K562 (cell line): ENCODE measurements around the gene IQCN. TPM values are rescaled to one million over a fixed set of nuclear protein-coding genes. Genes with fewer than 3 reads are reported as not detected.

Source experiments
- BRCA1 ChIP-seq, 2 experiments: fragments of 450-650 bp in 1 of 2; sonication (generic) in 1 of 2; formaldehyde crosslinking in 1 of 2; IDR thresholded peaks; 2 replicates each; pipeline versions ENCODE4 v1.5.0 to v1.6.1; 2017 to 2020; ENCODE audit warnings: mild to moderate bottlenecking in 1 of 2, missing genetic modification reagents in 1 of 2
- EGR1 ChIP-seq: fragments of 450-650 bp; conservative IDR thresholded peaks from 2 replicates; pipeline ENCODE4 v1.6.1; 2017; ENCODE audit warnings: mild to moderate bottlenecking
- GATAD2A ChIP-seq: fragments of 450-650 bp; IDR thresholded peaks from 2 replicates; pipeline ENCODE4 v1.6.1; 2017
- HMBOX1 ChIP-seq: sonication (generic); IDR thresholded peaks from 2 replicates; pipeline ENCODE4 v1.6.1; 2016
- HNRNPH1 ChIP-seq: fragments of 200-400 bp; formaldehyde crosslinking; optimal IDR thresholded peaks from 2 replicates; pipeline ENCODE3; 2017; ENCODE audit warnings: low read depth, mild to moderate bottlenecking, low read length, moderate library complexity
- NR1H2 ChIP-seq: sonication (generic); formaldehyde crosslinking; IDR thresholded peaks from 2 replicates; pipeline ENCODE4 v1.4.0; 2020; ENCODE audit warnings: mild to moderate bottlenecking, missing genetic modification reagents
- NR3C1 ChIP-seq: sonication (generic); formaldehyde crosslinking; IDR thresholded peaks from 2 replicates; pipeline ENCODE4 v1.8.1; 2022; ENCODE audit warnings: missing genetic modification reagents
- POU5F1 ChIP-seq: fragments of 150-350 bp; IDR thresholded peaks from 2 replicates; pipeline ENCODE4 v1.6.1; 2014; ENCODE audit warnings: borderline replicate concordance, low read length, low read depth, mild to moderate bottlenecking; ENCODE audit not compliant: partially characterized antibody
- ZC3H4 ChIP-seq: sonication (generic); formaldehyde crosslinking; IDR thresholded peaks from 2 replicates; pipeline ENCODE4 v1.9.0; 2021; ENCODE audit warnings: missing genetic modification reagents, borderline replicate concordance
- ZEB2 ChIP-seq: fragments of 450-650 bp; IDR thresholded peaks from 2 replicates; pipeline ENCODE4 v1.6.1; 2016
- ZNF407 ChIP-seq: fragments of 450-650 bp; IDR thresholded peaks from 2 replicates; pipeline ENCODE4 v1.6.1; 2016; ENCODE audit warnings: low read depth
- ZNF785 ChIP-seq: fragments of 250-450 bp; sonication (Bioruptor Pico); IDR thresholded peaks from 2 replicates; pipeline ENCODE4 v1.4.0; 2020; ENCODE audit warnings: mild to moderate bottlenecking
- polyA plus RNA-seq, 8 experiments: library from polyadenylated mRNA; depleted of rRNA in 4 of 8; stranded (reverse) in 5 of 8; unstranded in 3 of 8; fragments of >200 nt; fragmentation: Nextera tagmentation in 2 of 8; fragmentation: Illumina TruSeq in 1 of 8; extraction: Ambion mirVana in 2 of 8; extraction: Trizol in 1 of 8; gene quantifications; 2 replicates each; pipeline versions ENCODE4 v1.2.1 to v1.2.3, GENCODE V29; 2011 to 2014; ENCODE audit warnings: inconsistent platforms in 1 of 8, missing spikeins in 1 of 8
- total RNA-seq, 7 experiments: library from RNA; depleted of rRNA in 6 of 7; stranded (reverse); fragments of >200 nt in 6 of 7; fragmentation: Illumina TruSeq in 2 of 7; extraction: Trizol in 2 of 7; gene quantifications; 2 replicates each; pipeline versions ENCODE4 v1.2.1 to v1.2.3, GENCODE V29; 2011 to 2021; ENCODE audit warnings: low replicate concordance in 1 of 7
- TF ChIP-seq, protein P1 (sequence below): fragments of 250-450 bp; sonication (Bioruptor Pico); IDR thresholded peaks from 2 replicates; pipeline ENCODE4 v1.8.0; 2021; ENCODE audit warnings: moderate library complexity, mild to moderate bottlenecking, inconsistent platforms
- TF ChIP-seq, protein P2 (sequence below): fragments of 250-450 bp; sonication (Bioruptor Pico); IDR thresholded peaks from 2 replicates; pipeline ENCODE4 v1.5.0; 2021; ENCODE audit warnings: mild to moderate bottlenecking, moderate library complexity

Gene IQCN
- total and polyA plus RNA-seq, 9 of the 15 experiments (the other 6 are each of a cell fraction or from before 2014, with no cell fraction given) = 0.01 to 0.07 (median 0.04) TPM; not detected in 3

GRCh38 chr19:18274781-18275356 lies 617 bp upstream of the IQCN start (continued):
- TF ChIP-seq, protein P1, sequence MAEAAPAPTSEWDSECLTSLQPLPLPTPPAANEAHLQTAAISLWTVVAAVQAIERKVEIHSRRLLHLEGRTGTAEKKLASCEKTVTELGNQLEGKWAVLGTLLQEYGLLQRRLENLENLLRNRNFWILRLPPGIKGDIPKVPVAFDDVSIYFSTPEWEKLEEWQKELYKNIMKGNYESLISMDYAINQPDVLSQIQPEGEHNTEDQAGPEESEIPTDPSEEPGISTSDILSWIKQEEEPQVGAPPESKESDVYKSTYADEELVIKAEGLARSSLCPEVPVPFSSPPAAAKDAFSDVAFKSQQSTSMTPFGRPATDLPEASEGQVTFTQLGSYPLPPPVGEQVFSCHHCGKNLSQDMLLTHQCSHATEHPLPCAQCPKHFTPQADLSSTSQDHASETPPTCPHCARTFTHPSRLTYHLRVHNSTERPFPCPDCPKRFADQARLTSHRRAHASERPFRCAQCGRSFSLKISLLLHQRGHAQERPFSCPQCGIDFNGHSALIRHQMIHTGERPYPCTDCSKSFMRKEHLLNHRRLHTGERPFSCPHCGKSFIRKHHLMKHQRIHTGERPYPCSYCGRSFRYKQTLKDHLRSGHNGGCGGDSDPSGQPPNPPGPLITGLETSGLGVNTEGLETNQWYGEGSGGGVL = no peak
- TF ChIP-seq HMBOX1 (no peak), ZEB2 (no peak), EGR1 (no peak), NR1H2 (CRISPR knock-in tag) (no peak), NR3C1 (CRISPR knock-in tag) (no peak), GATAD2A (0 out of 2 replicates have a peak, but pooled peaks have one; percentile 41), BRCA1 (IDR thresholded peaks at IDR 0.05) (no peak), BRCA1 (CRISPR knock-in tag; IDR thresholded peaks at IDR 0.05) (no peak), ZNF407 (no peak), POU5F1 (no peak), HNRNPH1 (no peak), ZC3H4 (CRISPR knock-in tag) (no peak), ZNF785 (no peak)
- TF ChIP-seq, protein P2, sequence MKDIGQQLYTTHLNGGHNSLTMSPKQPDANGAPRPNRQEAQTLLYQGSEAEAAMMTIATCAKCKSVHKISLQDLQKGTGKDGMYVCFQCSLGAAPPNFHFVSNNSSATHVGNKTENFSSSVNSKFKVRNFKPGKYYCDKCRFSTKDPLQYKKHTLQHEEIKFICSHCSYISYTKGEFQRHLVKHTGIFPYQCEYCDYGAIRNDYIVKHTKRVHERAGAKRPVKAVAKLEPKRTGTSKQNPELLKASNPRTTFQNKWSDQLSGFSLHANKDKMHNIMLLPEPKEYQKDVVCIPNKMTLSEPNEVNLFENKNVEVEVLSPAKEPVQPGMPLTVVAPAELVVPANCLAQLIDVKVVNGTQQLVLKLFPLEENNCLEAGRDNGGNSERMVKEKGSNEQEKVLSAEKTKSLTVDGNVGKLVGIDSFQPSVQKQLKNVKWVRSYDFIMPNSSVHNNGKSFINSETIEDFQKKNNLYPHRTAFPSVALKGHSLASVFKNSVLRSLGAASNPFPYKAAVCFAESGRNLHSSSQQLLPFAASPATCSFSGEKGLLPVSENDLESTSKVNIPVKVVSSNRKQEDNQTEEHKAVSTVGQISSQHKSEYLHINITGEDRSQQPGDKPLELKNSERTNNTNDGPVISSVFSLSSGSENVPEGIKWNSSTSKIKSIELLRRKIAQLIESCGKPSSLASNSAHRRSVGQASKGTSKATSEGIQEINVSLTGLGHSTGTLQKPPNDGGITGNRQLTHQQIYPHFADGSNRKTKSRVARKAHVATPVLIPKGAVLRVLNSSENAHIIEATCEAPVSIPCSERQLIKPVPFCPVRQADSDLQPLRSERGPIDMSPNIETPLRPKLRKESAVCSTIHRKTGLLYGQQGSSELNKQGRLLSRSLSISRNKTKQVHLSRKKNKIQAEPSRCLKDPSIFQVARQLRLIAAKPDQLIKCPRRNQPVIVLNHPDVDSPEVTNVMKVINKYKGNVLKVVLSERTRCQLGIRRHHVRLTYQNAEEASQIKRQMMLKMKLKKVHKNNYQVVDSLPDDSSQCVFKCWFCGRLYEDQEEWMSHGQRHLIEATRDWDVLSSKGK = no peak
